CD4-positive, alpha-beta T cell treated with Interleukin-17A for 1 hour (primary cell): Measurements from ENCODE around the gene SMC5.
A peak's percentile ranks its signal among the peaks of the same experiment; 100 is the strongest.
"Not testable (repeated sequence)": the region's sequence is repeated elsewhere in the genome, so short reads cannot be mapped to it uniquely, and the experiment has no call there.

Experiments used
- DNase-seq: peaks from one replicate; pipeline ENCODE4 v3.0.0-alpha.2; 2020

SMC5 gene

GRCh38 chr9:70374962-70375618 lies 116.3 kb downstream of the SMC5 start:
- no peak for DNase-seq

- DNase-seq = no peak
Observed at GRCh38 chr9:70382046-70382708, 123.4 kb downstream of the SMC5 start.

GRCh38 chr9:70382709-70383605 lies 124.2 kb downstream of the SMC5 start:
- no peak for DNase-seq

- DNase-seq = no peak
Observed at GRCh38 chr9:70385426-70385825, 126.6 kb downstream of the SMC5 start.

GRCh38 chr9:70387663-70388062 lies 128.9 kb downstream of the SMC5 start:
- DNase-seq = no peak

GRCh38 chr9:70389188-70389587 lies 130.4 kb downstream of the SMC5 start:
- no peak for DNase-seq

GRCh38 chr9:70389621-70390266 lies 131.0 kb downstream of the SMC5 start:
- DNase-seq = no peak

- no peak for DNase-seq
Observed at GRCh38 chr9:70390933-70391341, 132.2 kb downstream of the SMC5 start.

- DNase-seq = peak; percentile 20
Observed at GRCh38 chr9:70392189-70392588, 133.4 kb downstream of the SMC5 start.

GRCh38 chr9:70392850-70393249 lies 134.1 kb downstream of the SMC5 start:
- no peak for DNase-seq

GRCh38 chr9:70395652-70396051 lies 136.9 kb downstream of the SMC5 start:
- no peak for DNase-seq

GRCh38 chr9:70398145-70398556 lies 139.4 kb downstream of the SMC5 start:
- peak; percentile 67 for DNase-seq

GRCh38 chr9:70399141-70399540 lies 140.4 kb downstream of the SMC5 start:
- DNase-seq = no peak

- DNase-seq = no peak
Observed at GRCh38 chr9:70400107-70400892, 141.5 kb downstream of the SMC5 start.

GRCh38 chr9:70401241-70401640 lies 142.5 kb downstream of the SMC5 start:
- not testable (repeated sequence) for DNase-seq

- no peak for DNase-seq
Observed at GRCh38 chr9:70402213-70402612, 143.4 kb downstream of the SMC5 start.

GRCh38 chr9:70403166-70403565 lies 144.4 kb downstream of the SMC5 start:
- no peak for DNase-seq

- DNase-seq = no peak
Observed at GRCh38 chr9:70403618-70404025, 144.8 kb downstream of the SMC5 start.

- DNase-seq = no peak
Observed at GRCh38 chr9:70404261-70404660, 145.5 kb downstream of the SMC5 start.
